Esophagus squamous epithelium (tissue), 5 donors: ENCODE data around the gene C18orf63. TPM values are rescaled to one million over a fixed set of nuclear protein-coding genes. Genes with fewer than 3 reads are reported as not detected.

Experiments
- DNase-seq: peaks from one replicate; lab custom pipeline; 2025; lab: John Stamatoyannopoulos, UW
- H3K27ac ChIP-seq, 4 donors: fragments of 200-600 bp; sonication (generic); one replicate each; pipeline ENCODE4 v1.5.1; 2016 to 2019; ENCODE audit warnings: mild to moderate bottlenecking in 1 of 4
- H3K27me3 ChIP-seq, 4 donors: fragments of 200-600 bp; sonication (generic); 1 replicate in 3 of 4; 2 replicates in 1 of 4; pipeline versions ENCODE4 v1.5.1 to v1.6.0; 2017 to 2021; ENCODE audit warnings: antibody characterized with exemption in 1 of 4
- H3K36me3 ChIP-seq, 3 donors: fragments of 200-600 bp; sonication (generic); one replicate each; pipeline ENCODE4 v1.5.1; 2016 to 2019
- H3K4me1 ChIP-seq, 3 donors: fragments of 200-600 bp; sonication (generic); one replicate each; pipeline ENCODE4 v1.5.1; 2017 to 2019
- H3K4me3 ChIP-seq, 4 donors: fragments of 200-600 bp; sonication (generic); 1 replicate in 3 of 4; 2 replicates in 1 of 4; pipeline ENCODE4 v1.5.1; 2016 to 2019; ENCODE audit warnings: mild to moderate bottlenecking in 2 of 4, moderate library complexity in 1 of 4
- H3K9me3 ChIP-seq, 3 donors: fragments of 200-600 bp; sonication (generic); one replicate each; pipeline ENCODE4 v1.5.1; 2016 to 2019
- CTCF ChIP-seq, 6 experiments: fragments of 450-650 bp in 4 of 6; fragments of 200-600 bp in 2 of 6; sonication (generic) in 2 of 6; IDR thresholded peaks; one replicate each; pipeline ENCODE4 v1.5.1; 2016 to 2019; ENCODE audit warnings: antibody characterized with exemption in 6 of 6, mild to moderate bottlenecking in 4 of 6, moderate library complexity in 4 of 6
- POLR2A ChIP-seq, 4 donors: fragments of 450-650 bp; IDR thresholded peaks; one replicate each; pipeline ENCODE4 v1.6.1; 2017; ENCODE audit warnings: antibody characterized with exemption in 4 of 4, mild to moderate bottlenecking in 4 of 4, moderate library complexity in 3 of 4
- WGBS, 2 donors: methylation state at CpG; one replicate each; pipeline ENCODE4 v1.1.5; 2018; 5-methylcytosine and 5-hydroxymethylcytosine counted together
- intact Hi-C: fragments of 100-400 bp; cut with DNase I; formaldehyde crosslinking; loops from one replicate; pipeline ENCODE4 v1.15.0; 2022
- total RNA-seq, 4 donors: library from RNA; depleted of rRNA; stranded (reverse); fragments of >200 nt; gene quantifications; one replicate each; pipeline ENCODE4 v1.1.0, GENCODE V29; 2016
- donor health status: DM: yes; HTN: yes; CAD: no.

C18orf63 gene
- total RNA-seq, 4 donors from 2014 or later, result not detected

- no peak overlapping the region for H3K4me3 ChIP-seq
- DNase-seq, result no peak
- no peaks in the 10 kb centered on the region for H3K9me3 ChIP-seq
- WGBS, 2 donors, result 79 to 80% methylated on average over 7 of the region's 10 CpGs
- no peak for TF ChIP-seq POLR2A (IDR thresholded peaks at IDR 0.05)
- no peak for TF ChIP-seq CTCF (IDR thresholded peaks at IDR 0.05)
- intact Hi-C loops, result no loop called here
- no peaks in the 10 kb centered on the region for H3K36me3 ChIP-seq
- H3K27ac ChIP-seq, result no peak overlapping the region
- H3K4me1 ChIP-seq, result no peaks in the 10 kb centered on the region
- H3K27me3 ChIP-seq, result peaks cover 0 to 5% (median 0%) of the 10 kb centered on the region in 4 donors
Observed at GRCh38 chr18:74382481-74383017, 66.9 kb downstream of the C18orf63 start.

GRCh38 chr18:74387383-74387782 lies 71.7 kb downstream of the C18orf63 start:
- no peak for DNase-seq
- Histone ChIP-seq H3K9me3 (no peaks in the 10 kb centered on the region), H3K4me1 (no peaks in the 10 kb centered on the region), H3K27me3 (peaks cover 0 to 6% (median 0%) of the 10 kb centered on the region in 4 donors), H3K27ac (no peak overlapping the region), H3K36me3 (no peaks in the 10 kb centered on the region), H3K4me3 (no peak overlapping the region)
- intact Hi-C loops, result no loop called here
- WGBS, 2 donors, result 36 to 39% methylated on average over 6 of the region's 6 CpGs
- TF ChIP-seq CTCF (IDR thresholded peaks at IDR 0.05) (no peak), POLR2A (IDR thresholded peaks at IDR 0.05) (no peak)

GRCh38 chr18:74388227-74388626 lies 72.6 kb downstream of the C18orf63 start:
- H3K4me3 ChIP-seq, result no peak overlapping the region
- no peak overlapping the region for H3K27ac ChIP-seq
- no peak for DNase-seq
- WGBS, 2 donors, result 25 to 57% methylated on average over 1 of the region's 1 CpG
- intact Hi-C loops, result no loop called here
- H3K36me3 ChIP-seq, result no peaks in the 10 kb centered on the region
- TF ChIP-seq POLR2A (IDR thresholded peaks at IDR 0.05), result no peak
- no peak for TF ChIP-seq CTCF (IDR thresholded peaks at IDR 0.05)
- no peaks in the 10 kb centered on the region for H3K9me3 ChIP-seq
- H3K27me3 ChIP-seq, result peaks cover 0 to 5% (median 0%) of the 10 kb centered on the region in 4 donors
- no peaks in the 10 kb centered on the region for H3K4me1 ChIP-seq

GRCh38 chr18:74389171-74389927 lies 73.7 kb downstream of the C18orf63 start:
- H3K4me3 ChIP-seq, result no peak overlapping the region
- WGBS, 2 donors, result 33 to 35% methylated on average over 6 of the region's 6 CpGs
- DNase-seq, result no peak
- no peaks in the 10 kb centered on the region for H3K36me3 ChIP-seq
- peaks cover 0 to 5% (median 0%) of the 10 kb centered on the region in 4 donors for H3K27me3 ChIP-seq
- intact Hi-C loops, result no loop called here
- TF ChIP-seq POLR2A (IDR thresholded peaks at IDR 0.05), result no peak
- TF ChIP-seq CTCF (IDR thresholded peaks at IDR 0.05), result no peak
- no peaks in the 10 kb centered on the region for H3K9me3 ChIP-seq
- H3K27ac ChIP-seq, result no peak overlapping the region
- no peaks in the 10 kb centered on the region for H3K4me1 ChIP-seq

DNA sequence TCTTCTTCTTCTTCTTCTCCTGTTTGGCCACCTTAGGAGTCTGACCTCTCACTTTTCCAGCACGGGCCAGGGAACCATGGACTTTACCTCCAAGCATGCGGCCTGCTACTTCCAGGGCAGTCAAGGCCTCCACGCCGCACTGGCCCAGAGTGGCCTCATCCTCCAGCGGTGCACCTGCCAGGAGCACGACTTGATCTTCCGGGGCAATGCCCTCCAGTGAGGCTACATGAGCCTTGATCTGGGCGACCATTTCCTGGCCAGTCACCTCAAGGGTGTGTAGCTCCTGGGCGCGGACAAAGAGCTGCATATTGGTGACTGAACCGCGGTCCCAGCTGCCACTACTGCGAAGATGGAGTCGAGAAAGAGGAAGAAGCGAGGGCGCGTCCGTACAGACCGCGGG lies 74.4 kb downstream of the C18orf63 start:
- peaks cover 0 to 5% (median 0%) of the 10 kb centered on the region in 4 donors for H3K27me3 ChIP-seq
- H3K9me3 ChIP-seq, result no peaks in the 10 kb centered on the region
- WGBS, 2 donors, result 89 to 90% methylated on average over 10 to 15 of the region's 20 CpGs
- TF ChIP-seq CTCF (IDR thresholded peaks at IDR 0.05) (no peak), POLR2A (IDR thresholded peaks at IDR 0.05) (no peak)
- intact Hi-C loops, result no loop called here
- no peak overlapping the region for H3K4me3 ChIP-seq
- H3K27ac ChIP-seq, result no peak overlapping the region
- H3K4me1 ChIP-seq, result no peaks in the 10 kb centered on the region
- H3K36me3 ChIP-seq, result no peaks in the 10 kb centered on the region
- DNase-seq, result no peak
